ENCODE data around the gene RAVER2. TPM values are rescaled to one million over a fixed set of nuclear protein-coding genes. Genes with fewer than 3 reads are reported as not detected.

The RAVER2 gene
- total and polyA plus RNA-seq, 10 of the 15 experiments (the other 5 are each of a cell fraction or from before 2014, with no cell fraction given) = 0.09 to 0.59 (median 0.41) TPM; not detected in 2

DNA sequence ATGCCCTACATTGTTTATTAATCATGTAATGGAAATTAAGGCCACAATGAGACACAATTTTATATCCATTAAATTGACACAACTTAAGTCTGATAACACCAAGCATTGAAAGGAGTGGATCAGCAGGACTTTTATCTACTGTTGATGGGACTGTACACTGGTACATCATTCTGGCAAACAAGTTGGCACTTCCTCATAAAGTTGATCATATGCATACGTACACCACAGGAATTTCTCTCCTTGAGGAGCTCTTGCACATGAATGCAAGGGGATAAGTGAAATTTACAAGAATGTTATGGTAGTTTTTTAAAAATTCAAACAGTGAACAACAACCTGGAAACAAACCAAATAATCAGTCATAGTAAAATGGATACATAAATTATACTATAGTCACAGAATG lies 20.1 kb downstream of the RAVER2 start:
- no peaks in the 10 kb centered on the region for H3K9me3 ChIP-seq (replicated peaks; ENCODE audit: control insufficient read depth, insufficient read depth, low read length)
- TF ChIP-seq NR2C1 (IDR thresholded peaks at IDR 0.05) (no peak), STAT3 (IDR thresholded peaks at IDR 0.05; ENCODE audit: low read depth, low read length) (no peak), ZSCAN29 (IDR thresholded peaks at IDR 0.05) (no peak), MYB (IDR thresholded peaks at IDR 0.05; ENCODE audit: borderline replicate concordance, low read depth, low read length) (no peak), DPF2 (IDR thresholded peaks at IDR 0.05) (no peak), RBBP5 (conservative IDR thresholded peaks at IDR 0.05) (no peak), CBX5 (IDR thresholded peaks at IDR 0.05; ENCODE audit: low read depth) (no peak), SMAD5 (IDR thresholded peaks at IDR 0.05; ENCODE audit: low read depth) (no peak), CHD4 (IDR thresholded peaks at IDR 0.05) (no peak)
- TF ChIP-seq, protein P1, sequence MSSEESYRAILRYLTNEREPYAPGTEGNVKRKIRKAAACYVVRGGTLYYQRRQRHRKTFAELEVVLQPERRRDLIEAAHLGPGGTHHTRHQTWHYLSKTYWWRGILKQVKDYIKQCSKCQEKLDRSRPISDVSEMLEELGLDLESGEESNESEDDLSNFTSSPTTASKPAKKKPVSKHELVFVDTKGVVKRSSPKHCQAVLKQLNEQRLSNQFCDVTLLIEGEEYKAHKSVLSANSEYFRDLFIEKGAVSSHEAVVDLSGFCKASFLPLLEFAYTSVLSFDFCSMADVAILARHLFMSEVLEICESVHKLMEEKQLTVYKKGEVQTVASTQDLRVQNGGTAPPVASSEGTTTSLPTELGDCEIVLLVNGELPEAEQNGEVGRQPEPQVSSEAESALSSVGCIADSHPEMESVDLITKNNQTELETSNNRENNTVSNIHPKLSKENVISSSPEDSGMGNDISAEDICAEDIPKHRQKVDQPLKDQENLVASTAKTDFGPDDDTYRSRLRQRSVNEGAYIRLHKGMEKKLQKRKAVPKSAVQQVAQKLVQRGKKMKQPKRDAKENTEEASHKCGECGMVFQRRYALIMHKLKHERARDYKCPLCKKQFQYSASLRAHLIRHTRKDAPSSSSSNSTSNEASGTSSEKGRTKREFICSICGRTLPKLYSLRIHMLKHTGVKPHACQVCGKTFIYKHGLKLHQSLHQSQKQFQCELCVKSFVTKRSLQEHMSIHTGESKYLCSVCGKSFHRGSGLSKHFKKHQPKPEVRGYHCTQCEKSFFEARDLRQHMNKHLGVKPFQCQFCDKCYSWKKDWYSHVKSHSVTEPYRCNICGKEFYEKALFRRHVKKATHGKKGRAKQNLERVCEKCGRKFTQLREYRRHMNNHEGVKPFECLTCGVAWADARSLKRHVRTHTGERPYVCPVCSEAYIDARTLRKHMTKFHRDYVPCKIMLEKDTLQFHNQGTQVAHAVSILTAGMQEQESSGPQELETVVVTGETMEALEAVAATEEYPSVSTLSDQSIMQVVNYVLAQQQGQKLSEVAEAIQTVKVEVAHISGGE (CRISPR knock-in tag; IDR thresholded peaks at IDR 0.05) = no peak
- intact Hi-C loops (cut with micrococcal nuclease; ENCODE audit: unreplicated experiment) = no loop called here
- H3K9ac ChIP-seq (ENCODE audit: control insufficient read depth, insufficient read depth, low read length) = no peak overlapping the region
- BruUV-seq (replicated peaks) = no TSS peak
- CTCF ChIA-PET = no interaction called here
- WGBS (ENCODE audit: insufficient coverage, insufficient replicate concordance, low lambda C conversion rate, missing lambda C conversion rate) = 0% methylated on average over 1 of the region's 1 CpG
- H3K79me2 ChIP-seq (ENCODE audit: control insufficient read depth, insufficient read depth, low read length) = no peaks in the 10 kb centered on the region
- POLR2A ChIA-PET = no interaction called here
- DNase-seq (ENCODE audit: low read depth, low spot score) (no peak), ATAC-seq (no peak), FAIRE-seq (no peak)
- no peak overlapping the region for H2AFZ ChIP-seq (ENCODE audit: control insufficient read depth, low read depth, low read length)
- in situ Hi-C loops (cut with MboI) = no loop called here
- H3K4me2 ChIP-seq (ENCODE audit: control insufficient read depth, insufficient read depth) = no peak overlapping the region
- no peaks in the 10 kb centered on the region for H4K20me1 ChIP-seq (ENCODE audit: control insufficient read depth, insufficient read depth)
- H3K4me1 ChIP-seq (ENCODE audit: control insufficient read depth, insufficient read depth, low read length) = no peaks in the 10 kb centered on the region
- RAD21 ChIA-PET (ENCODE audit: unreplicated experiment) = no interaction called here
- H3K27ac ChIP-seq (ENCODE audit: control insufficient read depth, insufficient read depth) = no peak overlapping the region
- H3K4me3 ChIP-seq = no peak overlapping the region
- no peaks in the 10 kb centered on the region for H3K36me3 ChIP-seq (ENCODE audit: control insufficient read depth in 2 of 2, insufficient read depth in 2 of 2, low read length in 1 of 2)
- SMC1A ChIA-PET (ENCODE audit: uncharacterized antibody, unreplicated experiment) = no interaction called here
- no peaks in the 10 kb centered on the region for H3K27me3 ChIP-seq (replicated peaks in 1 of 2; ENCODE audit: control insufficient read depth in 2 of 2, insufficient read depth in 2 of 2, low read length in 1 of 2)

Data from GM12878 (cell line).